GM21390 (cell line): ENCODE results near the gene RENBP.

Source experiments
- ATAC-seq: cut with Tn5 transposase; IDR thresholded peaks from one replicate; pipeline ENCODE4 v1.9.1; 2021; ENCODE audit not compliant: unreplicated experiment

The RENBP gene

DNA sequence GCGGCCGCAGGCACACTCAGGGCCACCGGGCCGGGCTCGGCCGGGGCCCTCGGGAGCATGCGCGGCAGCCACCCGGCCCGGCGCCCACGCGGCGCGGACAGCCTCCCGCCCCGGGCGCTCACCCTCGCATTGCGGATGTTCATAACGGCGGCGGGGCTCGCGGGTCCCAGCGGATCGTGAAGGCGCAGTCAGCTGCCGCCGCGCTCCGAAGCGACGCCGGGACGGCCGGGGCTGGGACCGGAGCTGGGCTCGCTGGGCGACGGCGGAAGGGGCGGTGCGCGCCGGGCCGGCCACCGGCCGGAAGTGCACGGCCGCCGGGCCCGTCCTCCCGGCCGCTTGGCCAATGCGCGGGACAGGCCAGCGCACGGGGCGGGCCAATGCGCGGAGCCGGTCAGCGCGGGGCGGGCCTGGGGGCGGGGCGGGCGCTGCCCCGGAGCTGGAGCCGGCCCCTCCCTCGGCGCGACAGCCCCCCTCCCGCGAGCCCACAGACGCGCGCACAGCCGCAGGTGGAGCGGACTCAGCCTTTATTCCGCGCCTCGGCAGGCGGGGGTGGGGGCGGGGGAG lies 9.6 kb downstream of the RENBP start, which contains the start of gene NAA10:
Gene NAA10 (minus strand): TSS at position 276 of the 564 bp plus-strand sequence. CDS start 133 bp downstream, at position 143.
- ATAC-seq = peak; percentile 89

DNA sequence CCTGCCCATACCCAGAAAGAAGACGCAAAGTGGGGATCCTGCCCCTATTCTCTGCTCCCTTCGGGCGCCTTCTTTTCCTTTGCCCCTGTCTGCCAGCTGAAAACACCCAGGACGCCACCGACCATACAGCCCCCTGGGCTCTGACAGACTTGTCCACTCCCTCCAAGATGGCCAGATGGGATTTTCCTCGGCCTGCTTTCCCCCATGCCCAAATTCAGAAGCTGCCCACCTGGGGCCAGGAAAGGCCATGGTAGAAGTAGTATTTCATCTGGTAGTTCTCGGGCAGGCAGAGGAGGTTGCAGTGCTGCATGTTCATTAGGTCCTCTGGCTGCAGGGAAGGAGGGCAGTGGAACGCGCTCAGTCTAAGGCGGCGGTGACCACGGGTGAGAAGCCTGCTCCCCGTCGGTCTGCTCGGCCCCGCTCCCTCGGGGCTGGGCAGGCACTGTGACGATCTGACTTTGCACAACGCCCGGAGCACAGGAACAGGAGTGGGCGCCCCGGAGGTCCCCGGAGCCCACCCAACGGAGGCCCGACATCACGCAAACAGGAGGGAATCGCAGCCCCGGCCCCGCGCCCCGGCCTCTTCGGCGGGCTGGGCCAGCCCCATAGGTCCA lies 10.2 kb downstream of the RENBP start:
- peak; percentile 18 for ATAC-seq

DNA sequence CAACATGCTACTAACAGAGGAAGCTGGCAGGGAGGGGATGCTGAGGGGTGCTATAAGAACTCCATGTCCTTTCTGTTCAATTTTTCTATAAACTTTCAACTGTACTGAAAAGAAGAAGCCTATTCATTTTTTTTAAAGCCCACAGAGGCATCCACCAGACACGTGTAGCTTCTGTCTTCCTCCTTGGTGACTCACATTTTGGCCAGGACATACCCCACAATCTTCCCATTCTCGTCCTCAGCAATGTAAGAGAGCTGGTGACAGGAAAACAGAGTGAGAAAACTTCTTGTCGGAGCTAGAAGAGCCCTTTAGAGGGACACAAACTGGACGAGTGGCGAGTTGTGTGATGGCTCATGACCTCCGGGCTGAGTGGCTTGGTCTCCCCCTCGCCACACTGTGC lies 10.7 kb downstream of the RENBP start:
- no peak for ATAC-seq

DNA sequence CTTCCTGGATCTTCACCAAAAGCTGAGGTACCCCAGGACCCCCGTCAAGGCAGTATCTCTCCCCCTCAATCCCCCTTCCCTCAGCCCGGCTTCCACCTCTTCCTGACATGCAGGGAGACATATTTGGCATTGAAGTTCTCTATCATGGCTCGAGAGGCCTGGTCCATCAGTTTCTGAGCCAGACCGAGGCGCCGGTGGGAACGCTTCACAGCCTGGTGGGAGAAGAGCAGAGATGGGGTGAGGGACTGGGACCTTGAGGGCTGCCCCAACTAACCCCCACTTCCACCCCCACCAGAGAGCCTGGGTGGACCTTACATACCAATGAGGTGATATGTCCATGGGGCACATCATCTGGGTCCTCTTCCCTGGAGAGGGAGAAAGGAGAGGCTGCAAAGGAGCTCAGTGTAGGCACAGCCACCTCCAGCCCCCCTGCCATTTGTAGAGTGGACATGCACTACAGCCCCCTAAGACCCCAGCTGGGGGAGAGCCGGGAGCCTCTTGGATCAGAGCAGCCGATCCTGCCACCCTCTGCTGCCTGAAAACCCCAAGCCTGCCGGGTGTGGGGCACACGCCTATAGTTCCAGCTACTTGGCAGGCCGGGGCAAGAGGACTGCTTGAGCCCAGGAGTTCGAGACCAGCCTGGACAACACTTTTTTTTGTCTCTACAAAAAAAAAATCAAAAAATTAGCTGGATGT lies 12.1 kb downstream of the RENBP start:
- no peak for ATAC-seq

DNA sequence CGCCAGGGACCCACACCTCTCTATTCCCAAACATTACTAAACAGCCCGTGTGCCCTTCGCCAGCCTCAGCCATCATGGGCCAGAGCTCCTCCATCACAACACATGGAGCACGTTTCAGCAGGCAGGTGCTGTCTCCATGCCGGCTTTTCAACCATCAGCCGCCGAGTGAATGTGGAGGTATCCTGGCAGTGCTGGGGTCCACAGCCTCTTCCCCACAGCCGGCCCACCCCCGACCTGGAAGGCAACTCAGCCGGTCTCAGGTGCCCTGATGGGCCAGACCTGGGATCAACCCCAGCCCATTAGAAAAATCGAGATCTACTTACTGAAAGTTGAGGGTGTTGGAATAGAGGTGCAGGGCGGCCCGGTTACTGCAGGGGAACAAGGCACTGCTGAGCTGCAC lies 12.7 kb downstream of the RENBP start:
- no peak for ATAC-seq

DNA sequence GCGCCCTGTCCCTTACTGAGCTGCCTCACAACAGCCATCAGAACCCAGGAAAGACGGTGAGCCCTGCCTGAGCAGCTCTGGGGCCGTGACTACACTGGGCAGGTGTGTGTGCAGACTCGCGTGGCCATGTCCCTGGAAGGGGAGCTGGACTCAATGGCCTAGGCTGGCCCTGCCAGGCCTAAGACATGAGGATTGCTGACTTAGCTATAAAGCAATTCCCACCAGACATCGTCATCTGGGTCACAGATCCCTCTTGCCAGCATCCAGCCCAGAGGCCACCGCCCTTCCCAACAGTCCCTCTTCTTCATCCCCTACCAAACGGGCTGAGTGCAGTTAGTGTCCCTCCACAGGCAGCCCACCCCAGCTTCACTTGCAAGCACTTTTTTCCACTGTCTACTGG lies 13.3 kb downstream of the RENBP start:
- ATAC-seq = no peak

DNA sequence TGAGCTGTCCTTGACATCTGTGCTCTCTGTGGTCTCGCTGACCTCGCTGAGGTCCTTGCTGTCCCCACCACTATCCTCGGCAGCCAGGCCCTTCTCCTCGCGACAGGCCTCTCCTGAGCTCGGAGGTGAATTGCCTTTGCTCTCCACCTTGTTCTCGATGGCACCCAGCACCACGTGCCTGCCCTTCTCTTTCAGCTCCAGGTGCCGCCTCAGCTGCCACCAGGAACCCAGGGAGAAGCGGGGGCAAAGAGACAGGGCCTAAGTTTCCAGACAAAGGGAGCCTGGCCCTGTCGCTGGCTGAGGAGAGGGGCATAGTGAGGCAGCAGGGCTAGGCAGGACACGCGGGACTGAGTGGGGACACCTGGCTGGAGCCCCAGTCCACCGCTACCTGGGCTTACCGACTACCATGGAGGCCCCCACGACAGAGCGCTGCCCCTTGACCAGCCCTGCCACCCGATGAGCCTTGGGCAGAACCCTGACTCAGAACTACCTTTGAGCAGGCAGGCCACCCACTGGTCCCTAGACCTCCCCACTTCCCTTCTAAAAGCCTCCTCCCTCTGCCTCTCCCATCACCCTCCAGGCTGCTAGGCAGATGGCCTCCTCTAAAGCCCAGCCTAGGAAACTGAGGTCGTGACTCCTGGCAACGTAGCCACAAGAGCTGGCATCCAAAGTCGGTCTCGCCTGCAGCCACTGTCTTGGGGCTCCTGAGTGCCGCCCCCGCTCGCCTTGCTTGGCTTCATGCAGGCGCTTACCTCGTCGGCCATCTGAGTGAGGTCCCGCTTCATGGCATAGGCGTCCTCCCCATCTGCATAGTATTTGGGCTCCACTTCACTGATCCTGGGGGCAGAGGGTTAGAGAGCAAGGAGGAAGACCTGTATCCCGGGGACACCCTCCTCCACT lies 14.2 kb downstream of the RENBP start:
- ATAC-seq = no peak

DNA sequence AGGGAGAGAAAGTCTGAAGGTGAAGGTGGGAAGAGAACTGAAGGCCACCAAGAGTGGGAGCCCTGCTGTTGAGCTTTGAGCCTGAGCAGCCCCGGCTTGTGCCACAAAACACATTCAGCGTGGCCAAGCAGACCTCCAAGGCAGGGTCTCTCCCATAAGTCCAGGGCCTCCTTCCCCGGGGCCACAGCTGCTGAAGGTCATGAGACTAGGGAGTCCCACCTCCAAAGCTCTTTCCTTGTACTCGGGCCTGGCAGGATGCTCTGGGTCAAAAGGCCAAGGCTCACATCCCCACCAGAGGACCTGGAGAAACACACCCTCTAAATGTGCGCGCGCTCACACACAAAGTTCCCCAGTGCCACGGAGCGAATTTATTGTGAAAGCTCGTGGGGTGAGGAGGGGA lies 14.9 kb downstream of the RENBP start:
- ATAC-seq = no peak

DNA sequence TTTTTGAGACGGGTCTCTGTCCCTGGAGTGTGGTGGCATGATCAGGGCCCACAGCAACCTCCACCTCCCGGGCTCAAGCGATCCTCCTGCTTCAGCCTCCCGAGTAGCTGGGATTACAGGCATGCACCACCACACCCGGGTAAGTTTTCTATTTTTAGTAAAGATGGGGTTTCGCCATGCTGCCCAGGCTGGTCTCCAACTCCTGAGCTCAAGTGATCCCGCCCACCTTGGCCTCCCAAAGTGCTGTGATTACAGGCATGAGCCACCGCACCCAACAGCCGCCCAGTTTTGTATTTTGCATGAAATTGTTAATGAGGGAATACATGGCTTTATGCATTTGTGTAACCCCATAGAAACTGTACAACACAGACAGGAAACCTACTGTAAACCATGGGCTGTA lies 15.6 kb downstream of the RENBP start:
- no peak for ATAC-seq

DNA sequence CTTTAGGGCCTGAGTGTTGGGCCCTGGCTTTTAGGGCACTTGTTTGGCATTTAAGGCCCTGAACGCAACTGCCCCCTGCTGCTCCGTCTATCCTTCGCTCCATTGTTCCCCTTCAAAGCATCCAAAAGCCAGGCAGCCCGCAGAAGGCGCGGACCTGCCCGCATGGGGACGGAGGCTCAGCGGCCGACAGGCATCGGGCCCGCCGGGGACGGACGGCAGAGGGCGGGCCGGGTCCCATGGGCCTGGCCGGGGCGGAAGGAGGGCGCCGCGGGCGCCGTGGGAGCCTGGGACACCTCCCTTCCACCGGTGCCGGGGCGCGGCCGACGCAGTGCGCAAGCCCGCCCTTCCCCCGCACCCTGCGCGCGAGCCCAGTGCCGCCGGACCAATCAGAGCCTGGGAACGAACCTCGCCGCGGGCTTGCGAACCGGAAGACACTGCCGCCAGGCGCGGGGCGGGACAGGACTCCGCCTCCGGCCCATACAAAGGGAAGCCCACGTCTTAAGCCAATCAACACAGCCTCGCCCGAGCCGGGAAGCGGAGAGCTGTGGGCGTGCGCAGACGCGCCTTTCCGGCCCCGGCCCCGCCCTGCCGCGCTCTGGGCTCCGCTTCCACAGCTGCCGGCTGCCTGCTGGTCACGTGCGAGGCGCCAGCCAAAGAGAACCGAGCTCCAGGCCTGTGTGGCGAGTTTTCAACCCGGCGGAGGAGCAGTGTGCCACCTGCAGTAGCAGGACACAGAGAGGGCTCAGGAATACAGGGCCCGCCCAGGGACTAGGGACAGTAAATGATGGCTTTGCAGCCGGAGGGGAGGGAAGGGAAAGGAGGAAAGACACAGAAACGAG lies 16.3 kb downstream of the RENBP start:
- ATAC-seq = peak; percentile 67

DNA sequence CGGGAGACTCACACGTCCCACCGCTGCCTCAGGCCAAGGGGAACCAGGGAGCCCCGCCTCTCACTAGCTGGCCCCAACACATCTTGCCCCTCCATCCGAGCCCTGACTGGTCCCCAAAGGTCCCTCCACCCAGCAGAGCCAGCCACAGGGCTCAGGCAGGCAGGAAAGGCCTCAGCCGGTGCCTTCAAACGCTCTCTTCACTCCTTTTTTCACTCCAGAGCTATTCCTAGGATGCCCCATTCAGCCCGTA lies 16.8 kb downstream of the RENBP start:
- no peak for ATAC-seq

DNA sequence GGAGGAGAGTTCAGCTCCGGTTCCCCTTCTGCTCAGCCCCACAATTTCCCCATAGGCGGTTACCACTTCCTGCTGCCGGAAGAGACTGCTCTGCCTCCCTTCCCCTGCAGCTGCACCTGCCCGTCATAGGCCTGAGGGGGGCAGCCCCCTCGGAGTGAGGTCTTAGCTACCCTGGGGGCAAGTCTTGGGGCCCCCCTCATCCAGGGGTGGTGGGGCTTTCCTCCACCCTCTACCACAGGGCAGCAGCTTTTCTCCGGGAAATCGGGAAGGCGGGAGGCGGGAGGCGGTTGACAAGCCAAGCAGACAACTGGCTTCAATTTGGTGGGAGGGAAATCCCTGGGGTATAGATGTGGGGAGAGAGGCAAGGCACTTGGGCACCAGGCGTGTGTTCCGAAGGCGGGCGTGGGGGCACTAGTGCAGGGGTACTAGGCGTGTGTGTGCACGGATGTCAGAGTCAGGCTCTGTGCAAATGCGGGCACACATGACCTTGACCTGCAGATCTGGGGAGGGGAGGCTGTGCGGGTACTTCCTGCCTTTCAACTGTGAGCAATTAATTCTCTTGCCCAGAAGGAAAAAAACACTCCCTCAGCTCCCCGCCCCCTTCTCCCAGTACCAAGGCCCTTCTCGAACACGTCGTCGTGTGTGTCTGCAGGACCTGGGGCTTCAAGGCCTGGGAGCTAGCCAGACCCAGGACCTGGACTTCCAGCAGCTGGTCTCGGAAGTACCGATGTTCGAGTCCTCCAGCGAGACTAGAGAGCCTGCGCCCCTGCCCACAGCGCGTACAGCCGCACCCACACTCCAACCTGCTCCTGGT lies 17.4 kb downstream of the RENBP start:
- ATAC-seq = no peak

DNA sequence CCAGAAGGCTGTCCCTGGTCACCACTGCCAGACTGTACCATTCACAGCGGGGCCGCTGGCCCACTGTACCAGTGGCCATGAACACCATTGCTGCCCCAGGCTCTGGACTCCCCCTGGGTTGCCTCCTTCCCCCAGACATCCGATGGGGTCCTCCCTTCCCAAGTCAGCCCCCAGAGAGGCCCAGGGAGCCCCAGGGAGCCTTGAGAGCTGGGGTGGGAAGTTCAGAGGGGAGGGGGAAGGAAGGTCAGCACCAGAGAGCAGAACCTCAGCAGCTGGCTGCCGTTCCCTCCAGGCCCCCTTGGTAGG lies 17.9 kb downstream of the RENBP start:
- no peak for ATAC-seq

DNA sequence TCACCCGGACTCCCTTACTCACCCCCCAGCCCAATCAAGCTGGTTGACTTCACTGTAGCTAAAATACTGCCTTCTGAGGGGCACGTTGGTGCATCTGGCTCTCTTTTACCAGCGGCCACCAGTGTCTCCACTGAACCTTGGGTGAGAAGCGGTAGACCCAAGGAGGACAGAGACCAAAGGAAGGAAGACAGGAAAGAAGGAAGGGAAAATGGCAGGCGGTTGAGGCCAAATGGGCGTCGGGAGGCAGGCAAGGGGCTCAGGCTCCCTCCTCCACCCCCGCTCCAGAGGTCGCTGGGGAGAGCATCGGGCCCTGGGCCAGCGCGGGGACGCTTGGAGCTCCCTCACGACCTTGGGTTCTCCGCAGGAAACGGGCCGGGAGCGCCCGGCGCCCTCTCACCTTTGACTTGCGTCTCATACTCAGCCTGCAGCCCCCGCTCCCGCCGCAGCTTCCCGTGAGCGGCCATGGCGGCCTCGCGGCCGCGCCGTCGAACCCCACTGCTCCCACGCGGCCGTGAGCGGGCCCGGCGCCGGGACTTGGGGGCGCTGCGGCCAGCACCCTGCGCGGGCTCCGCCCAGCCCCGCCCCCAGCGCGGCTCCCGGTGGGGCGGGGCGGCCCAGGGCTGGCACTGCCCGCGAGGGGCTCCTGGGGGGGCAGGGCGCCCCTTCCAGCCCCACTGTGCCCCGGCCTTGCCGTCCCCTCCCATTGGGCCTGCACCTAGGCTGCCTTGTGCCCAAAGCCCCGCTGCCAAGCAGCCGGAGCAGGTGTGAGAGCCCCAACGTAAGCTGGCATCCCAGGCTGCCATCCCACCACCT lies 18.5 kb downstream of the RENBP start, which contains the start of gene ARHGAP4:
Gene ARHGAP4 (minus strand): TSS at position 526 of the 813 bp plus-strand sequence. CDS start 62 bp downstream, at position 464.
- no peak for ATAC-seq

DNA sequence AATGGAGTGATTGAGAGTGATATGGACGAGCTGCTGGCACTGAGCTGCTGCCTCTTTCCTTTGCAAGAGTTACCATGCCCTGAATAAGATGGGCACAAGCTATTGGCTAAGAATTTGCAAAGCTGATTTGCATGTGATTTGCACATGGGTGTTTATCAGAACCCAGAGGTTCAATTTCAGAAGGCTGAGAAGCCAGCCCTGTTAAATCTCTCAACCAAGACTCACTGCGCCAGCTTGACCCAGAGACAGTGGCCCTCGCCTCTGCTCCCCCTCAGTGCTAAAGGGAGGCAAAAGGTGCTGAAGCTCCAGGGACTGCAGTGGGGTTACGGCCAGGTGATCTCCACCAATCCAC lies 19.1 kb downstream of the RENBP start:
- ATAC-seq = no peak

DNA sequence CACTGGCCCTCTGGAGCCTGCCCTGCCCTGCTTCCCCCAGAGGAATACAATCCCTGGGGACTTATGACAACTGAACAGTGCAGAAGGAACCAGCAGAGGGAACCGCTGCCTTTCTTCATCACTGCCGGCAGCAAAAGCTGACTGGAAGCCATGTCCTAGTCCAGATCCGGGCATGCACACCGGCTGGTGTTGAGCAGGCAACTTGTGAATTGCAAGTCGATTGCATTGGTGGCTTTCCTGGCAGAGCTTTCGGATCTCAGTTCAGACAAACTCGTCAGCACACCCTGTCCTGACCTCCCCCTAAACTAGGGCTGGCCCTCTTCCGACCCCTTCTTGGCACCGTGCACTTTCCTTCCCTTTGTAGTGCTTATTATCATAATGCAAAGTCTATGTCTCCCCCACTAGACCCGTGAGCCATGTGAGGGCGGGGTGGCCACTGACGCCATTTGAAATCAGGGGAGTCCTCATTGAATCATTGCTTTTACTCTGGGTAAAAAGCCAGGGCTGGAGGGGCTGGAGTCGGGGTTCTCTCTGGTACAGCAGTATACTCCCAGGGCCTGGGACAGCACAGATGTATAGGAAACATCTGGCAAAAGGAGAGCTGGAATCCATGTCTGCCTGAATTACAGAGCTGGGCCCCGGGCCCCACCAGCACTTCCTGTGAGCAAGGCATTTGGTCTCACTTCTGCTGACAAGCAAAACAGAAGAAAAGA lies 20.1 kb downstream of the RENBP start:
- ATAC-seq = no peak

DNA sequence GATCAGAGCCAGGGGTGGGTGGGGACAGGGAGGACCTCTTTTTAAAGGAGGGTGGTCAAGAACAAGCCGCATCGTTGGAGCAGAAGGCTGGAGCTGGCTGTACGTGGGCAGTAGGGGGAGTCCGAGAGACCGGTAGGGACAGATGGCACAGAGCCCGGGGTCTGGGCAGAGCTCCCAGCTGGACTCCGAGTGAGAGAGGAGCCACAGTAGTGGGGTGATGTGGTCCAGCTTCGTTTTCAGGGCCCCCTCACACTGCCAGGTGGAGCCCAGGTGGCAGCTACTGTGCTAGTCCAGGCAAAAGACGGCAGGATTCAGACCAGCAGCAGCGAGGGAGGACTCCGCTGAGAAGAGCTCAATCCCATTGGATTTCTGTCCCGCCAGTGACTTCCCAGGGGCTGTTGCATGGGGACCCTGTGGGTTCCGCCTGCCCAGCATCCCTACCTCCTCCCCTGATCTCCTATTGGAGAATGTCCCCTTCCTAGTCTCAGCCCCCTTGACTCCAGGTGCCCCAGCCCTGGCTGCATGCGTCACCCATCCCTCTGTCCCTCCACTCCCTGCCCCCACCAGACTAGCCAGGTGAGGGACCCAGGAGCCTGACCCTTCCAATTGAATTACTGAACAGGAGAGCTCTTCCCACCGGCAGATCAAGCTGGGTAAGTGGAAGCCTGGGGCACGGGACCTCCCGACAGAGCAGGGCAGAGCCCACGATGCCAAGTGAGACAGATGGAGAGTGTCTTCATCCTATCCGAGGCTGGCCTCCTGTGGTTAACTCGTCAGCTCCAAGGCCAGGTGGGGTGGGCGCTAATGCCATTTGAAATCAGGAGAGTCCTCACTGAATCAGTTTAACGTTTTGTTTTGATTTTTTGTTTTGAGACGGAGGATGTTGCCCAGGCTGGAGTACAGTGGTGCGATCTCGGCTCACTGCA lies 21.2 kb downstream of the RENBP start:
- no peak for ATAC-seq
